Middle frontal gyrus (tissue), 1 donor: ENCODE data around the gene GRK1.
"Not testable (repeated sequence)": the region's sequence is repeated elsewhere in the genome, so short reads cannot be mapped to it uniquely, and the experiment has no call there.

Experiments
- DNase-seq: peaks from one replicate; pipeline ENCODE4 v3.0.0-alpha.2; 2015; ENCODE audit warnings: low spot score; ENCODE audit errors: extremely low spot score

The GRK1 gene

GRCh38 chr13:113666951-113667701 is at the start of gene GRK1:
Gene GRK1 (plus strand): TSS chr13:113667219. CDS start chr13:113667387, 168 bp downstream.
- no peak for DNase-seq

DNA sequence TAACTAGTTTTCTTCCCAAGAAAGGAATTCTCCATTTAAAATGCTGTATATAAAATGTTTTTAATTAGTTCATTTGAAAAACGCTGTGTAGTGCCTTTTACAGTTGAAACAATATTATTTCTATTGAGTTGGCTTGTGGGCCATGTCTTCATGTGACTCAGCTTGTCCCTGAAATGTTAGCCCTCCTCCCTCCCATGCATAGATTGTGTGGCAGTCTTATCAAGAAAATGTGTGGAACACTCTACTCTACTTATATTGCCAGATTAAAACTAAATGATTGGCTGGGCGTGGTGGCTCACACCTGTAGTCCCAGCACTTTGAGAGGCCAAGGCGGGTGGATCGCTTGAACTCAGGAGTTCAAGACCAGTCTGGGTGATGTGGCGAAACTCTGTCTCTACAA is 49.1 kb upstream of the GRK1 start:
- no peak for DNase-seq

DNA sequence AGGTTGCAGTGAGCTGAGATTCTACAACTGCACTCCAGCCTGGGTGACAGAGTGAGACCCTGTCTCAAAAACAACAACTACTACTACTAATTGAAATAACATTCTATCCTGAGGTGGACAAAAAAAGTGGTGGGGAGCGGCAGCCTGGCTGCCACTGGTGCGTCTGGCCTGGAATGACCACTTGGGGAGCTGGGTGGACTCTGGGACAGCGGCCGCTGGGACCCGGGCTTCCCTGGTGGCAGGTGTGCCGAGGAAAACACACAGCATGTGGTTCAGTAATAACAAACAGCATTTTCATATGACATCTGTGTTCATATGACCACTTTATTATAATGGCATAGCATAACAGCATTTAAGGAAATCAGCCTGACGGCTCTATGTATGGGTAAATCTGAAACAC is 48.6 kb upstream of the GRK1 start:
- DNase-seq = no peak

DNA sequence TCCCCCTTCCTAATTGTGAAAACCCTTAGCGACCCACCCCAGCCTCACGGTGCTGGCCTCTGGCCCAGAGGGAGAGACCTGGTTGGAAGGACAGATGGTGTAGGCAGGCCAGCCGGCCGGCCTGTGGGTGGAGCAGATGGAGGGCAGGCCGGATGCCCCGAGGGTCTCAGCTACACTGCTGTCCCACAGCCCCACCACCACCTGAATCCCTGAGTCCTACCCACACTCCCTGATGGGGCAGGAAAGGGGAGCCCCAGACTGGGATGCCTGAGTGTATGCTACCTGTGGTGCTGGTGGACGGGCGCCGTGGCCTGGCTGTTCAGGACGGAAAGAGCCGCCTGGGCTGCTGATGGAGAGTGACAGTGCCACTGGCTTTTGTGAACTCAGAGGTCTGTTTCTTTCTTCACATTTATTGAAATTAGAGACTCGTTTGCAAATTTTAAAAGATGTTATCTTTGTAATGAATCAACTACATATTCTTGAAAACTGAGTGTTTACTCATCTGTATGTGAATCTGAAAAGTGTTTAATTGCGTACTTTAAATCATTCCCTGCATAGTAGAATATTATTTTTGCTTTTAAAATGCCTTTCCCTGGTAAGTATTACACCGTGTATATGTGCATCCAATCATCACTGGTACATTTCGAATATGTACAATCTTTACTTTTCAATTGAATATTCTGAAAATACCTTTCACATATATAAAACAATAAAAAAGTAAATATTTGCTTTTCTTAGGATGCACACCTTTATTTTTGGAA is 46.8 kb upstream of the GRK1 start:
- no peak for DNase-seq

DNA sequence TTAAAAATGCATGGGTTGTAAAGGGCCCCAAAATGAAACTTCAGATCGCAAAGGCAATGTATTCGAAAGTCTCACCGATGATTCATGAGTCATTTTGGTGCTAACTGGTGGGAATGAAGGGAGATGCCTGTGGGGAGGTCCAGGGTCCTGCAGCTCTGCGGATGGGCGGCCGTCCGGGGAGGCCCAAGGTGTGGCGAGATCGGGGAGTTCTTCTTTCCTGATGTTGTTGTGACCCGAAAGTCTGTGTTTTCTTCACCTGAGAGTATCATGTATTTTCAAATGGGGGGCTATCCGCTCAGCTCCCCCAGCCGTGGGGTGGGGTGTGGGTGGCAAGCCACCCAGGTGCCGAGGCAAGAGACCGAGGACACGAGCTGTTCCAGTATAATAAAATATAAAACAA is 46.0 kb upstream of the GRK1 start:
- no peak for DNase-seq

- DNase-seq = not testable (repeated sequence)
These were observed 45.5 kb upstream of the GRK1 start for GRCh38 chr13:113621498-113621897.

DNA sequence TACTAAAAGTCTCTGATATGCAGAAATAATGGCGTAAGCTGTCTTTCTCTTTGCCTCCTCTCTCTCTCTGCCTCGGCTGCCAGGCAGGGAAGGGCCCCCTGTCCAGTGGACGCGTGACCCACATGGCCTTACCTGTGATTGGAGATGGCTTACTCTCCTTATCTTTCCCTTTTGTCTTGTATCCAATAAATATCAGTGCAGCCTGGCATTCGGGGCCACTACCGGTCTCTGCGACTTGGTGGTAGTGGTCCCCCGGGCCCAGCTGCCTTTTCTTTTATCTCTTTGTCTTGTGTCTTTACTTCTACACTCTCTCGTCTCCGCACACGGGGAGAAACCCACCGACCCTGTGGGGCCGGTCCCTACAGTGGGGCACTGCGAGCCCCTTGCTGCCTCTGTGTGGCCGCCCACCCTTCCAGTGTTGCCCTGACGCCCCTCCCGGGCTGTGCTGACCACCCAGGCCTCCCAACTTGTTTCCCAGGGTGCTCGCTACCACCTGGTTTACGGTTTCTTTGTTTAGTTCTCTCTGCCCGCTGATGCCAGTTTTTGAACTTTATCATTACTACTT is 45.0 kb upstream of the GRK1 start:
- DNase-seq = not testable (repeated sequence)

DNA sequence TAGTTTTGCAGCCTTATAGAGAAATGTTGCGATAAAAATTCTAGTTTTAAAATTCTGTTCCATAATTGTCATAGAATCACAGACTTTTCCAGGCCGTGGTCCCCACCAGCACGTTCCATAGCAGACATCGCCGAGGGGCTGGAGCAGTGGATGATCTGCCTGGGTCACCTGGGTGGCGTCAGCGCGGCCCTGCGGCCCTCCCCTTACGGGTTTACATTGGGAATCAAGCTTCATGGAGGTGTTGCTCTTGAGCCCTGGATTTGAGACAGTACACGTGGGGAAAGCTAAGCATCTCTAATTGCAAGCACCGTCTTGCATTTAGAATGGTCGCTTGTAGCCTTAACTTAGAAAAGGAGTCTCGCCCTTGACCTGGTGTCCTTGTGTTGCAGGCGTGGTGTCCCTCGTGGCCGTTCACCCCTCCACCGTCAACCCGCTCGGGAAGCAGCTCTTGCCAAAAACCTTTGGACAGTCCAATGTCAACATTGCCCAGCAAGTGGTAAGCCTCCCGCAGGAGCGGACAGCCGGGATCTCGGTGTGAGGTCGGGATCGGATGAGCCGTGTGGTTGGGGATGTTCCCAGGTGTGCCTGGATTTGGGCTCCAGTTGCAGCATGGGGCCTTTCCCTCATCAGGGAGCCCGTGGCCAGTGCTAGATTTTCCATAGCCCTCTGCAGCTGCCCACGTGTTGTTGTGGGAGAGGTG is 44.1 kb upstream of the GRK1 start:
- no peak for DNase-seq

DNA sequence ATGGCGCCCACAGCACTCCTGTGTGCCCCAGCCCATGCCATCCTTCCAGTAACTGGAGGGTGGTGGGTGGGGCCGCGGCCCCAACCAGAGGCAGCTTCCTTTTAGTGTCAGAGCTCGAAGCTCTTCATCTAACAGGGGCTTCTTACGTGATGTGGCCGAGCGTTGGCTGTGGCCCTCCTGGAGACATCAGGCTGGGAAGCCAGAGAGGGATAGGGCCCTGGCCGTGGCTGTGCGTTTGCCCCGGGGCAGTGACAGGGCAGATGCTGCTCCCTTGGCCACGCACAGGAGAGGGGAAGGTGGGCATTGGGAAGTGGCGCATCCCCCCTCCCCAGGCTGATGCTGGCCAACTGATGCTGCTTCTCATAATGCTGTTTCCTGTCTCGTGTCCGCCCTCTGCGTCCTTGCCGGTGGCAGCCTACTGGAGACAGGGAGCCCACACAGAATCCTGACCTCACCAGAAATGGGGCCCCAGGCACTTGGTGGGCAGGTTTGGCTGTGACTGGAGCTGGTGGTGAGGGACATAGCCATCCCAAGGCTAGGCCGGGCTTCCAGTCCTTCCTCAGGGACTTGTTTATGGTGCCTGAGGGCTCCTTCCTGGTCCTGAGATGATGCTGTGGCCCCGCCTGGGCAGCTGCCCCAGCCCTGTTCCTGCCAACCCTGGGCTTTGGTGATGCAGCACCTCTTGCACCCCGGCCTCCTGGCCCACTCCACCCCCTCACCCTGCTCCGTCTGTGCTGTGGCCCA is 43.4 kb upstream of the GRK1 start:
- no peak for DNase-seq

DNA sequence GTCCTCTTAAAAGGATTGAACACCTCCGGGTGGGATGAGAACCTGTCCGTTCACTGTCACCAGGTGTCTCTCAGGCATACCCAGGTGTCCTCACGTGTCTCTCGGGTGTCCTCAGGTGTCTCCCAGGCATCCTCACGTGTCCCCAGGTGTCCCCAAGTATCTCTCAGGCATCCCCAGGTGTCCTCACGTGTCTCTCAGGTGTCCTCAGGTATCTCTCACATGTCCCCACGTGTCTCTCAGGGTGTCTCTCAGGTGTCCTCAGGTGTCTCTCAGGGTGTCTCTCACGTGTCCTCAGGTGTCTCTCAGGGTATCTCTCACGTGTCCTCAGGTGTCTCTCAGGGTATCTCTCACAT is 42.8 kb upstream of the GRK1 start:
- no peak for DNase-seq

DNA sequence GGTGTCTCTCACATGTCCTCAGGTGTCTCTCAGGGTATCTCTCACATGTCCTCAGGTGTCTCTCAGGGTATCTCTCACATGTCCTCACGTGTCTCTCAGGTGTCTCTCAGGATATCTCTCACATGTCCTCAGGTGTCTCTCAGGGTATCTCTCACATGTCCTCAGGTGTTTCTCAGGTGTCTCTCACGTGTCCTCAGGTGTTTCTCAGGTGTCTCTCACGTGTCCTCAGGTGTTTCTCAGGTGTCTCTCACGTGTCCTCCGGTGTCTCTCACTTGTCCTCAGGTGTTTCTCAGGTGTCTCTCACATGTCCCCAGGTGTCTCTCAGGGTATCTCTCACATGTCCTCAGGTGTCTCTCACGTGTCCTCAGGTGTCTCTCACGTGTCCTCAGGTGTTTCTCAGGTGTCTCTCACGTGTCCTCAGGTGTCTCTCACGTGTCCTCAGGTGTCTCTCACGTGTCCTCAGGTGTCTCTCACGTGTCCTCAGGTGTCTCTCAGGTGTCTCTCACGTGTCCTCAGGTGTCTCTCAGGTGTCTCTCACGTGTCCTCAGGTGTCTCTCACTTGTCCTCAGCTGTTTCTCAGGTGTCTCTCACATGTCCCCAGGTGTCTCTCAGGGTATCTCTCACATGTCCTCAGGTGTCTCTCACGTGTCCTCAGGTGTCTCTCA is 42.2 kb upstream of the GRK1 start:
- not testable (repeated sequence) for DNase-seq

DNA sequence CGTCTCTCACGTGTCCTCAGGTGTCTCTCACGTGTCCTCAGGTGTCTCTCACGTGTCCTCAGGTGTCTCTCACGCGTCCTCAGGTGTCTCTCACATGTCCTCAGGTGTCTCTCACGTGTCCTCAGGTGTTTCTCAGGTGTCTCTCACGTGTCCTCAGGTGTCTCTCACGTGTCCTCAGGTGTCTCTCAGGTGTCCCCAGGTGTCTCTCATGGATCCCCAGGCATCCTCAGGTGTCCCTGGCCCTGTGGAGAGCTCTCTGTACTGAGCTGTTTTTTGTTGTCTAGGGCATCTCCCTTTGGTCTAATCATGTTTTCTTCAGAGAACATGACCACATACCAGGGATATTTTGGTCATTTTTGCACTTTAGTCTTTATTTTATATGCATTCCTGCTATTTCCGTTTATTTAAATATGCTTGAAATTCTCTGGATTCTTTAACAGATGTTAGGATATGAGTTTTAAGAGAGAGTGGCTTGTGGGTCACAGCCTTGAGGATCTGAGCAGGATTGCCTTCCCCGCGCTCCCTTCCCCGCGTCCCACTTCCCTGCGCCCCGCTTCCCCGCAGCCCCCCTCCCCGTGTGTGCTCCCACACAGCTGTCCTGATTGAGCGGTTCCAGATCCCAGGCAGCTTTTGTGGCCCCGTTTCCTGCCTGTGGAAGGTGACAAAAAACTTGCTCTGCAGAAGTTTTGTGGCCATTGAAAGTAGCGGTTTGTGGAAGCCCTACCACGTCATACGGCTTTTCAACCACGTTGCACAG is 40.9 kb upstream of the GRK1 start:
- no peak for DNase-seq

- DNase-seq = no peak
These were observed 39.9 kb upstream of the GRK1 start for GRCh38 chr13:113627136-113627535.

- no peak for DNase-seq
These were observed 38.4 kb upstream of the GRK1 start for GRCh38 chr13:113628291-113629270.

DNA sequence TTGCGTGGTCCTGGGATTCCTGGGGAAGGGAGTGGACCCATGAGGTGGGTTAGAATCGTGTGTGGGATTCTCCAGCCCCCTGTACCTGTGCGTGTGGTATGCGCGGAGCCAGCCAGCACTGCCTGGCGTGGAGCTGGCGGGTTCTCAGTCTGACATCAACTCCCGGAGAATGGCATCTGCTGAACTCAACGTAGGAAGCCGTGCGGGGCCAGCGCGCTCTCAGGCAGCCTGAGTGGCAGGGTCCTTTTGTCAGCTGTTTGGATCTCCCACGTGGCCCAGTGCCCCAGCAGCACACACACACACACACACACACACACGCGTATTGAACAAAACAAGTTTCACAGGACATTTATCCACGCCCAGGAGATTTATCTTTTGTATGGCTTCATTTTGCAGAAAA is 37.2 kb upstream of the GRK1 start:
- no peak for DNase-seq

DNA sequence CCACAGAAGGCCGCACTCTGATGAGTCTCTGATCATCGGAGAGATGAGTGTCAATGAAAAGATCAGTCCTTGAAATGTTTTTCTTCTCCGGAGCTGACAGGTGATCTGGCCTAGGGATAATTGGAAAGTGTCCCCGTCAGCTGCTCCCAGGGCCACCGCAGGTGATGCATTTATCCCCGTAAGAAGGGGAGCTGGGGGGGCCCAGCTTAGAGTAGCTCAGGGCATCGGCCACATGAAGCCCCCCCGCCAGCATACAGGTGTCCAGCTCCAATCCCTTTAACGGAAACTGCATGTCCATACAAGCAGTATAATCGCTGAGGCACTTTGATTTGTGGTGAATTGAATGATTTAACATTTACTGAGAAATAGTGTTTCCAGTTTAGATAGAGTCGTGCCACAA is 36.7 kb upstream of the GRK1 start:
- no peak for DNase-seq

GRCh38 chr13:113630804-113631203 is 36.2 kb upstream of the GRK1 start:
- DNase-seq = no peak

DNA sequence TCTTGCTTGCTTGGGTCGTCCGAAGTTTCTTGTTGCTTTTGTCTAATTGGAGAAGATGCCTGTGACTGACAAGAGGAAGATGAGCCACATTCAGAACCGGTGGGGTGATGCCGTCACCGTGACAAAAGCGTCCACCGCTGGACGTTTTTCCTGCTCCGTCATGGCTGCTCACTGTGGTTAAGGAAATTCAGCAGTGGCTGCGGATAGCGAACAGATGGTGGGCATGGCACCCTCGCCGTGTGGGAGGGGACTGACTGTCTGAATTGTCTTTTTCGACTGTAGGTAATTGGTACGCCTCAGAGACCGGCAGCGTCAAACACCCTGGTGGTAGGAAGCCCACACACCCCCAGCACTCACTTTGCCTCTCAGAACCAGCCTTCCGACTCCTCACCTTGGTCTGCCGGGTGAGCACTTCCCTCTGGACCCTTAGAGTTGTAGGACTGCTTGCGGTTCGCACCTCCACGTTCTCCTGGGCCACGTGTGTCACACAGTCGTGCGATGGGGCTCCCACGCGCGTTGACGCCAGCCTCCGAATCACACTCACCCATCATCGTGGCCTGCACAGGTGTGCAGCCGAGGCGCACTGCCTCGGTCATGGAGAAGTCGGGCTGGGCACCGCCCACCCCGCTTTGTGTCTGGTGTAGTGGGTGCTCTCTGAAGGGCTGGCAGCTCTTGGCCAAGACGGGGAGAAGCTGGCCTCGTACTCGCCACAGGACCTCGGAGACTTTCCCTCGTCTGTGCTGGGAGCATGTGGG is 35.5 kb upstream of the GRK1 start:
- DNase-seq = no peak
